GM18498 (cell line): ENCODE results near the gene DSCAM.

Experiments
- ATAC-seq: cut with Tn5 transposase; IDR thresholded peaks from one replicate; pipeline ENCODE4 v1.9.1; 2021; ENCODE audit warnings: mild to moderate bottlenecking, moderate library complexity; ENCODE audit not compliant: unreplicated experiment

DSCAM gene

DNA sequence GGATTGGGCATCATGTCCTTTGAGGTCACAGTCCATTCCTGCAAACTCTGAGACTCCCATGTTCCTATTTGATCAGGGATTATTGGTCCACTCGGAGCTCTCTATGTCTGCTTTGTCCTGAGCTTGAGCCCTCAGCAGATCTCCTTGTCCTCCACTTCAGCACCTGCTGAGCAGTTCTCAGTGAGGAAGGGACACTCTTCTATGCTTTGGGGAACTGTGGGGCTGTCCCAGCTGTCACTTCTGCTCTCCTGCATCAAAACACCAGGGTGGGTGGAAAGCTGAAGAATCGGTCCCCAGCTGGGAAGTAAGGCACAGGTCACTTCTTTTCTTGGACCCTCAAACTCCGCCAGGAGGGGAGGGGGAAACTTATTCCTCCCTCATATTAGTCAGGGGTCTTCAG is 880.2 kb downstream of the DSCAM start:
- ATAC-seq = no peak

DNA sequence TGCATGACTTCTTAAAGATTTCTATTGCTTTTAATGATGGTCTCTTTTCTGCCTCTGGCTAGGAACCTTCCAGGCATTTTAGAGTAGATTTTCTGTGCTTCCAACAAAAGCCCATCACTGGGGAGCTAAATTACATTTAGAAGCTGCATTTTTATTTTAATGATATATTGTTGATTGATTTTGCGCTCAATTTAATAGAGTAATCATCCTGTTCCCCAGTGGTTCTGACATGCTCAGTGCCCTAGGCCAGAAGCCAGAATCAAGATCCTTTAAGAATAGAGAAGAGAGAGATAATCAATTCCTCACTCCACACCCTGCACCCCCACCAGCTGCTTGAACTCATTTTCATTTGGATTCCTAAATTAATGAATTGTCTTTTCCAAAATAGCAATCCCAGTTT is 881.9 kb downstream of the DSCAM start:
- ATAC-seq = no peak

DNA sequence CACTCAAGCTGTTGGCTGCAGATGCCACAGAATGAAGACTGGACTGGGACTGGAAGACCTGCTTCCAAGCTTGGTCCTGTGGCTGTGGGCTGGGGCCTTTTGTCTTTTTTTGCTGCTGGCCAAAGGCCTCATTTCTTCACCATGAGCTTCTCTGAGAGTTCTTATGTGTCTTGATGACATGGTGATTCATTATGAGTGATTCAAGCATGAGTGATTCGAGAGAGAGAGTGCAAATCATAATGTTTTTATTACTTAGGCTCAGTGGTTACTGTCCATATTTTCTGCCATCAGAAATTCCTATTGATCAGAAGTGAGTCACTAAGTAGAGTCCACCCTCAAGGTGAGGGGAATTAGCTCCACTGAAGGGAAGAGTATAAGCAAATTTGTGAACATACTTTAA is 885.7 kb downstream of the DSCAM start:
- ATAC-seq = no peak
